ENCODE measurements around the gene NDUFA11.
"Not testable (repeated sequence)": the region's sequence is repeated elsewhere in the genome, so short reads cannot be mapped to it uniquely, and the experiment has no call there.

Gene NDUFA11

DNA sequence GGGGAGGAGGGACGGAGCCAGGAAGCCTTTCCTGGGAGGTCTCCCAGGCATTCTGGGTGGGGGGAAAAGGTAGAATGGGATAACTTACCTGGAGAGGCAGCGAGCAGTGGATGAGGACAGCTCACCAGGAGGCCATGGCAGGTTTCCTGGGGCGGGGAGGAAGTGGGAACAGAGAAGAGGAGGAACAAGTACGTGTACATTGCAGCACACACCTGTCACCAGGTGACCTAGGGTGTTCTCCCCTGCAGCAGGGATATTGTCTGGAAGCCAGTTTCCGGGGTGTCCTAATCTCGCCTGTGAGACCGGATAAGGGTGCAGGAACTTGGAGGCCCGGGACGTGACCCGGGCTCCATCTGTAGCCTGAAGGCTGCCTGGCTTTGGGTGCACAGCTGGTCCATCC lies 52.3 kb downstream of the NDUFA11 start, which contains the start of gene FUT3:
FUT3 (minus strand) TSS at position 148 of the 400 bp plus-strand sequence.
- DNase-seq = no peak

DNA sequence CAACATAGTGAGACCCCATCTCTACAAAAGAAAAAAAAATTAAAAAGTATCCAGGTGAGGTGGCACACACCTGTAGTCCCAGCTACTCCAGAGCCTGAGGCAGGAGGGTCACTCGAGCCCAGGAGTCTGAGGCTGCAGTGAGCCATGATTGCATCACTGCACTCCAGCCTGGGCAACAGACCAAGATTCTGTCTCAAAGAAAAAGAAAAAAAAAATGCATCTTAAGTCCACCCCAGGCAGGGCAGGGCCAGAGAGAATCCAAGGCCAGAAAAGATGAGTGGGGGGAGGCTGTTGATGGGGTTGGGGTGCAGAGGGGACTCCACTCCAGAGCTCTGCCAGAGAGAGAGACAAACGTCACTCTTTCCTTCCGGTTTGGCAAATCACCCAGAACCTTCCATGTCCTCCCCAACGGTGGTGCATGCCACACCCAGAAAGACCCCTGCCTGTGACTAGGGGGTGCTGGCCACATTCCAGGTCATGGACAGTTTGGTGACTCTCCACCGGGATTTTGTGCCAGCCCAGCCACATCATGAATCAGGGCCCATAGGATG lies 52.8 kb downstream of the NDUFA11 start:
- DNase-seq = no peak

DNA sequence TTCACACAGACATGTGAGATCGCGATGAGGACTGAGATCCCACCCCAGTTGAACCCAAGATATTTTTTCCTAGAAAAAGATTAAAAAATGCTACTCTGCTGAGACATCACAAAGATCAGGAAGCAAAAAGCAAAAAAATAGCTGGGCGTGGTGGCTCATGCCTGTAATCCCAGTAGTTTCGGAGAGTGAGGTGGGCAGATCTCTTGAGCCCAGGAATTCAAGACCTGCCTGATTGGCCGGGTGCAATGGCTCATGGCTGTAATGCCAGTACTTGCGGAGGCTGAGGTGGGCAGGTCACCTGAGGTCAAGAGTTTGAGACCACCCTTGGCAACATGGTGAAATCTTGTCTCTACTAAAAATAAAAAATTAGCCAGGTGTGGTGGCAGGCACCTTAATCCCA lies 53.4 kb downstream of the NDUFA11 start:
- DNase-seq = no peak

DNA sequence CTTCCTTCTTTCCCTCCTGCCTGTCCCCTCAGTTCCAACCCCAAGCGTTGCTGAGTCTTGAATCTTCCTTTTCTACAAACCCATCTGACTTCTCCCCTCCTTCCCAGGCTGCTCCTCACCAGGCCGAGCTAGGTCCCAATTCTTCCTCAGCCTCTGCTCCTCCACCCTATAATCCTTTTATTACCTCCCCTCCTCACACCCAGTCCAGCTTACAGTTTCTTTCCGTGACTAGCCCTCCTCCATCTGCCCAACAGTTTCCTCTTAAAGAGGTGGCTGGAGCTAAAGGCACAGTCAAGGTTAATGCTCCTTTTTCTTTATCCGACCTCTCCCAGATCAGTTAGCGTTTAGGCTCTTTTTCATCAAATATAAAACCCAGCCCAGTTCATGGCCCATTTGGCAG lies 55.0 kb downstream of the NDUFA11 start:
- DNase-seq = not testable (repeated sequence)

DNA sequence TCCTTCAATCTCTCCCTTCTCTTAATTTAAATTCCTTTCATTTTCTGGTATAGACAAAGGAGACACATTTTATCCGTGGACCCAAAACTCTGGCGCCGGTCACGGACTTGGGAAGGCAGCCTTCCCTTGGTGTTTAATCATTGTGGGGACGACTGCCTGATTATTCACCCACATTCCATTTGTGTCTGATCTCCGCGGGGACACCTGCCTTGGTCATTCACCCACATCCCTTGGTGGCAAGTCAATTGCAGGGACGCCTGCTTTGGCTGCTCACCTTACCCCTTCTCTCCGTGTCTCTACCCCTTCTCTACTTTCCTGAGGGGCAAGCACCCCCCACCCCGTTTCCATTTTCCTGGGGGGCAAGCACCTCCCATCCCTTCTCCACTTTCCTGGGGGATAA lies 55.7 kb downstream of the NDUFA11 start:
- DNase-seq = not testable (repeated sequence)

All from bone marrow (tissue), 2 donors.